GM12874 (cell line): Measurements from ENCODE around the gene TSN.

Experiments used
- TF ChIP-seq, protein P1 (sequence below): IDR thresholded peaks from 2 replicates; pipeline ENCODE4 v1.5.1; 2011; ENCODE audit warnings: low read depth, mild to moderate bottlenecking, control low read depth, low read length, moderate library complexity; ENCODE audit not compliant: insufficient read depth

The TSN gene

DNA sequence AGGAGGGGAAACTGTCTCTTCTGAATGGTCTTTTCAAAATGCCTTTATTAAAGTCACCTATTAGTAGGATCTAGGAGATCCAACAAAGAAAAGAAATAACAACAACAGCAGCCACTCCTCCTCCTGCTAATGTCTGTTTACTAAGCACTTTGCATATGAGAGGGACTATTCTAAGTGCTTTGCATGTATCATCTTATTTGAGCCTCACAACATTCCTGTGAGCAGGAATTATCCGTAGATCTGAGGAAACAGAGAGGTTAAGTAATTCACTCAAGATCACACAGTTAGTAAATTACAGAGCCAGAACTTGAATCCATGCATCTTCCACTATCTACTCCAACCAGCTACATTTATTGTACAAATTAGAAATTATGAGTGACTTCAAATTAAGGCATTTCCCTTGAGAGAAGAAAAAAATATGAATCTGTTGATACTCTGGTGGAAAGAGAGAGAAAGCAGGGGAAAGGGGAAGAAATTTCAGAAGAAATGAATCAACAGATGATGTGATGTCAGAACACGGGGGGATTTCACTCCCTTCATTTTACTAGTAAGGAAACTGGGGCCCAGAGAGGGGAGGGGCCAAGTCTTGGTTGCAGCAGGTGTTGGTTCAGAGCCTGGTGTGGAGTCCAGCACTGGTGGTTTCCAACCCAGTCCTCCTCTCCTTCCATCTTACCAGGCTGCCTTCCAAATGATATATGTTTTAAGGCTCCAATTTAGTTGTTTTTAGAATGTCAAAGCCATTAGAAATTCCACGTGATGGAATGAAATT, 49.7 kb downstream of the TSN start:
- TF ChIP-seq, protein P1, sequence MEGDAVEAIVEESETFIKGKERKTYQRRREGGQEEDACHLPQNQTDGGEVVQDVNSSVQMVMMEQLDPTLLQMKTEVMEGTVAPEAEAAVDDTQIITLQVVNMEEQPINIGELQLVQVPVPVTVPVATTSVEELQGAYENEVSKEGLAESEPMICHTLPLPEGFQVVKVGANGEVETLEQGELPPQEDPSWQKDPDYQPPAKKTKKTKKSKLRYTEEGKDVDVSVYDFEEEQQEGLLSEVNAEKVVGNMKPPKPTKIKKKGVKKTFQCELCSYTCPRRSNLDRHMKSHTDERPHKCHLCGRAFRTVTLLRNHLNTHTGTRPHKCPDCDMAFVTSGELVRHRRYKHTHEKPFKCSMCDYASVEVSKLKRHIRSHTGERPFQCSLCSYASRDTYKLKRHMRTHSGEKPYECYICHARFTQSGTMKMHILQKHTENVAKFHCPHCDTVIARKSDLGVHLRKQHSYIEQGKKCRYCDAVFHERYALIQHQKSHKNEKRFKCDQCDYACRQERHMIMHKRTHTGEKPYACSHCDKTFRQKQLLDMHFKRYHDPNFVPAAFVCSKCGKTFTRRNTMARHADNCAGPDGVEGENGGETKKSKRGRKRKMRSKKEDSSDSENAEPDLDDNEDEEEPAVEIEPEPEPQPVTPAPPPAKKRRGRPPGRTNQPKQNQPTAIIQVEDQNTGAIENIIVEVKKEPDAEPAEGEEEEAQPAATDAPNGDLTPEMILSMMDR: no peak

DNA sequence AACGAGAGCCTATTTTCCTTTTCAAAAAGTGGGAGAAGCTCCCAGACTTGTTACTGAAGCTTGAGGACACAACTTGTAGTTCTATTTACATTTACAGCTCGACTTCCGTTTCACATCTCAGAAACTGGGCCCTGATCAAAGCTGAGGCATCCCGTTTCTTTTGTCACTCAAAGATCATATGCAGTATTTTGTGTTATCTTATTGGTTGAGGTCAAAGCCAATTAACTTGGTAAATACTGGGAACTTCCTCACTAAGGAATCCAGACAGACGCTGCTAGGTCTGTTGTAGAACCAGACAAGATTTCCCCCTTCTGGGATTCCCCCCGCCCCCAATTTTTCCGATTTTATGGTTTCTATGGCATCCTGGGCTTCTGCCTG, 50.3 kb downstream of the TSN start:
- TF ChIP-seq, protein P1: no peak

DNA sequence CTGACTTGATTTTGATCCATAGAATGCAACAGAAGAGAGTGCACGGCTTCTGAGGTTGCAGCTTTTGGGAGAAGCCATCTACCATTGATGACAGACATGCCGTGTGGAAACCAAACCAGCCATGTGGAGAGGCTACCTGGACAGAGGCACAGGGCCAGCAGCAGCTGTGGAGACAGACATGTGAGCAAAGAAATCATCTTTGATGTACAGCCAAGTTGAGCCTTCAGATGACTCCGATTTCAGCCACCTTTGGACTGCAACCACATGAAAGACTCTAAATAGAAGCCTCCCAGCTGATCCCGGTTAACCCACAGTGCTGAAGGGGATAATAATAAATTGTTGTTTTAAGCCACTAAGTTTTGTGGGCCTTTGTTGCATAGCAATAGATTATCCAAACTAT, 54.2 kb downstream of the TSN start:
- TF ChIP-seq, protein P1: no peak

DNA sequence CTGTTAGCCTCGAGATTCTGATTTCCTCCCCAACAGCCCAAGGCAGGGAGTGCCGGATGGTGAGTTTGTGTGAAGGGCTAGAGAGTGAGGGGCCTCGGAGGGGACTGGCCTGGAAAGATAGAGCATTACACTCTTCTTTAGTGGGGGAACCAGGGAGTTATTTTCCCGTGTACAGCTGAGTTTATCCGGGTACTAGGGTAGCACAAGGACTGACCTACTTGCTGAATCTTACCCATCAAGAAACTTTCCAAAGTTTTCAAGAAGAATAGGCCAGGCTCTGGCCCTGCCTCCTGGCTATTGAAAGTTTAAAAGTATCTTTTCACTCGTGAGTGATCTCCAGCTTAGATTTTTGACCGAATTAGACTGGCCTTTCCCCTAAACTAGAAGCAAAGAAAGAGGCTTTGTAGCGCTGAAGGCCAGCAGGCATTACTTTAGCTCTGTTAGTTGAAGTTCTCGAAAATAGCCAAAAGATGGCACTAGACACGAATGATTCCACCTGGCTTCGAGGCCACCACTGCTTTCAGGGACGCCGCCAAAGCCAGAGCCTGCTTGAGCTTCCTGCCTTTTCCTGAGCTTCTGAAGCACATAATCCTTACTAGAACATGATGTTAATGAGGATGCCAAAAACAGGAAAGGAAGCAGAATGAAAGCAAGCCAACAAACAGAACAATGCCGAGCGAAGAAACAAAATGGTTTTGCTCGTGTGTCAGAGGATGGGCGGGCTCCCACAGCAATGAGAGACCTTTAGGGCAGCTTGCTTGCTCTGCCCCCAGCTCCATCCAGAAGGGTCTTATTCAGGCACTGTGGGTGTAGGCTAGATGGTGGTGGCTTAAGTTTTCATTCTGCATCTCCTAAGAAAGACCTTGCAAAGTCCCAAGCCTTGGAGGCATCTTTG, 55.8 kb downstream of the TSN start:
- TF ChIP-seq, protein P1: peak; percentile 51

DNA sequence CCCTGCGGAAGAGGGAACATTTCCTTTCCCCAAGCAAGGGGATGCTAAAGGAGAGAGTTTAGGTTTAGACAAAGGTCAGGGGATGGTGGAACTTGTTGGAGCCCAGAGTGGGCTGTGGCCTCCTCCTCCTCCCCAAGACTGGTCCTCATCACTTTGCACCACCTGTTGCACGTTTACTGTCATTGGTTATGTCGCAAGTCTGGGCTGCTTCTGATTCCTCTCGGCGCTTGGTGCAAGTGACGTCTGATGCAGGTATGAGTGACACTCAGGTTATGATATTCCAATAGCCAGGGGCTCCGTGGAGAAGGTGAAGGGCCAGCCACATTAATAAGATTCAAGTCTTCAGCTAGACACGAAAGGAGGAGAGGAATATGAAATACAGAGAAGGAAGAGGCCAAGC, 59.8 kb downstream of the TSN start:
- TF ChIP-seq, protein P1: no peak

DNA sequence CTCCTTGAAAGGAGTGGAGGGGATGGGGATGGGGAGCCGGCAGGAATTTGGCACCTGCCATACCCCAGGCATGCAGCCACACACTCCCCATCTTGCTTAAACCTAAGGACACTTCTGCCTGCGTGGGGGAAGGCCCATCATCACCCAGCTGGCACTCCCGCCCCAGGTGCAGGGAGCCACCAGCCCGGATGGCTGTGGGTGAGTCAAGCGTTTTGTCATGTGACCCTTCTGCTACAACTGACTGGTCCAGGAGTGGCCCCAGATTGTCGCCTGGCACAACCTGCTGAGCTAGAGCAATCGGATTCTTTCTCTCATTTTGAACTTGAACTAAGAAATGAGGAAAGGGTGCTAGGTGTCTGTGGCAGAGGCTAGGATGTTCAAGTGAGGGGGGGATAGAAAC, 61.3 kb downstream of the TSN start:
- TF ChIP-seq, protein P1: no peak
